HG02870 (cell line): Measurements from ENCODE around the gene NACC1.

ENCODE experiments used
- ATAC-seq: cut with Tn5 transposase; IDR thresholded peaks from one replicate; pipeline ENCODE4 v1.9.1; 2021; ENCODE audit warnings: mild to moderate bottlenecking, moderate library complexity; ENCODE audit not compliant: unreplicated experiment

Gene NACC1

DNA sequence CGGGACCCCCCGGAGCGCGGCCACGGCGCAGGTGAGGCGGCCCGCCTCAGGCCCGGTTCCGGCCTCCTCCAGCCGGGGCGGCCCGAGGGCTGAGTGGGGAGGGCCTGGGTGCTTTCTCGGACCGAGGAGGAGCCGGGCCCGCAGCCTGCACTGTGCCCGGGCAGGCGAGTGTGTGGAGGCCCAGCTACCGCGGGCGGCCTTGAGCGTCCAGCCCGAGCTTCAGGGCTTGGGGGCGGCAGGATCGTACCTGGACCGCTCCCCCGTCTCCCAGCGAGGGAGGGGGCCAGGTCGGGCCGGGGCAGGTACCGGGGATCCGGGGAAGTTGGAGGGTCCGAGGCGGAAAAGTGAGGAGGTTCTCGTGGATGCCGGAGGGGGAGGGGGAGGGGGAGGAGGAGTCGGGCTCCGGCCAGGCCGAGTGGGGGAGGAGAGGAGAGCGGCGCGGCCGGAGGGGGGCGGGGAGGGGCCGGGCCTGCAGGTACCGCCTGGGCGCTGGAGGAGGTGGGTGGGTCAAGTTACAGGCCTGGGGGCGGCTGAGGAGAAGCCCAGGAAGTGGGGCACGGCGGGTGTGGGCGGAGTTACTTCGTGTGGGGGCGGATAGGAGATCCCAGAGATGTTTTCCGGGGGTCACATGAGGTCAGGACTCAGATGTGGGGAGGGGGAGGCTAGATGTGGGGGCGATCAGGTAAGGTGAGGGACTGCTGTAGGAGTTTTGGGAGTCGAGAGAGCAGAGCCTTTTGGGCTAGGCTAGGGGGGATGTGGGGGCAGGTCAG lies 545 bp downstream of the NACC1 start:
- ATAC-seq = no peak

DNA sequence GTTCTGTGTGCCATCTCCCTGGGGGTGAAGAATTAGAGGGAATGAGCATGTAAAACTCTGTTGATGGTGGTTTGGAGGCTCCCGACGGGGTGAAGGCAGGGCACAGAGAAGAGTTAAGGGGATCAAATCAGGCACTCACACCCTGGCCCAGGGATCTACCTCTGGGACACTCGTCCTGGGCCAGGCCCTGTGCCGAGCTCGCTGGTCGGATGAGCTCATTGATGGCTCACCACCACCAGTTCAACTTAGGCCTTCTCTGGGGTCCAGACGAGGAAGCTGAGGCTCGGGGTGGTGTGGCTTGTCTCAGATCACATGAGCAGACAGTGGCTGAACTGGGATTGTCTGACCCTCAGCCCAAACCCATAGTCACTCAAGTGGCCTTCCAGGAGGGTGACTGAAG lies 1.6 kb downstream of the NACC1 start:
- ATAC-seq = no peak

DNA sequence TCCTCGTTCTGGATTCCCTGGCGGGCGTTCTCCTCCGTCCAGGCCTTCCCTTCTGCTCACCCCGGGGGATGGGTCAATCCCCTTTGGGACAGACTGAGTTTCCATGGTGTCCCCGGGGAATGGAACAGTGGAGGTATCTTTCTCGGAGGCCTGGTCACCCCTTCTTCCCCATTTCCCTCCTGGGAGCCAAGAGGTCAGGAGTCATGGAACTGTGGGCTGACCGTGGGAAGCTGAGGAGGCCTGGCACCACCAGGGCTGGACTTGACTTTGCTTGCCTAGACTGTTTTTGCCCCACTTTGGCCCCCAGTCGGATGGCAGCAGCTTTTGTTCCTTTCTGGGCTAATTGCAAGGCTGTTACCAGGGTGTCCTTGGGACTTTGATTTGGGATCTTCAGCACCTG lies 2.0 kb downstream of the NACC1 start:
- no peak for ATAC-seq

DNA sequence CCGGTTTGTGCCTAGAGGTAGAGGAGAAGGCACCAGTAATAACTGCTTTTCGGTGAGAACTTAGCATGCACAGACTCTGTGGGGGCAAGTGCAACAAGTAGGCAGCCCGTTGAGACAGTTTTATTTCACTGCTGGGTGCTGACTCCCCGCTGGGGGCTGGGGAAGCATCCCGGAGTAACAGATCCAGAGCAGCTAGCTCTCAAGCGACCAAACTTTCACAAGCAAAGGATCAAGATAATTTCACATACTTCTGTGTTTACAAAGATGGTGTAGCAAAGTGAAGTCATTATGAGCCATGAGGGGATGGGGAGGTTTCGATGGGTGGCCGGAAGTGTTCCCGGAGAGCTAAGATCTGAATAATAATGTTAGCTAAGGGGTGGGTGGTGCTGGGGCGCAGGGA lies 2.8 kb downstream of the NACC1 start:
- no peak for ATAC-seq

DNA sequence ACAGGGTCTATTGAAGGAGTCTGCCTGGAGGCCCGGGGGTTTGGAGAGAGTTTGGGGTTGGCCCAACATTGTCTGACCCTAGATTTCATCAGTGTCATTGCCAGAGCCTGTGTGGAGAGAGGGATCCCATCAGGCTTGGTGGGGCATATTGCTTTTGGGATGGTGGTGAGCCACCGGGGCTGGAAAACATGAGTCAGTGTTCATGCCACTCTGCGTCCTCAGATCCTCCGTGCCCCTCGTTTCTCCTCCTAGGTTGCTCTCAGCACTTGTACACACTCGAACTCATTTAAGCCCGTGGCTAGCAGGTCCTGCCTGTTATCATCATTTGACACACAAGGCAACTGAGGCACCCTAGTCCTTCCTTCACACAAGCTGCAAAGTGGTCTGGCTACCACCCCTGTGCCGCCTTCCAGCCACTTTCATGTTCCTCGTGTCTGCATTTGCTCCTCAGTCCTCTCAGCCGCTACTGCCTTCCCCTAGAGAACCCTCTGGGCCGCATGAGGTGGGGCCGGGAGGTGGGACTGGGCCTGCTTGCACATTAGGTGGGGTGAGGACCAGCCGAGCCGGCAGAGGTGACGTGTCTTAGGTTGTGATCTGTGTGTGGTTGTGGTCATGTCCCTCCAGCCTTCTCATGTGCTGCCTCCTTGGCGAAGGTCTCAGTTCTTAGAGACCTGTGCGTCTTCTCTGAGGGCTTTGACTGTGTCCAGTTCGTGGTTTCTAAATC lies 3.6 kb downstream of the NACC1 start:
- ATAC-seq = no peak

DNA sequence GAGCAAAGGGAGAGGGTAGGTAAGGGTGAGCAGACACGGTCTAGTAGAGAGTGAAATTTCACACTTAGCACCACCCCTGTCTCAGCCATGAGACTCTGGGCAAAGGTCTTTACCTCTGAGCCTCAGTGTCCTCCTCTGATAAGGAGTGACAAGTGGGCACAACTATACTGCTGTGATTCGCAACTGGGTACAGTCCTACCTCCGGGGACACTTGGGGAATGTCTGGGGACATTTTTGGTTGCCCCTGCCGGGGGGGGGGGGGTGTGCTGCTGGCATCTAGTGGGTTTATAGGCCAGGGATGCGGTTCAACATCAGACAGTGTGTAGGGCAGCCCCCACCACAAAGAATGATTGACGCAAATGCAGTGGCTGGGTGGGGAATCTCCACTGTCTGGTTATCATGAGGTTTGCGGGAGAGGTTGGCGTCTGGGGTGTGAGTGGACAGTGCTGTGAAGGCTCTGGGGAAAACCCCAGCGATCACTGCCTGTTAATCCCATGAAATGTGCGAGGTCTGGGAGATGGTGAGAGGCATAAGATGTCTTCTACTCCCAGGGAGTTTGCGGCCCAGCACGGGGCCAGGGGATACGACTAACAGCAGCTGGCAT lies 4.3 kb downstream of the NACC1 start:
- ATAC-seq = no peak

DNA sequence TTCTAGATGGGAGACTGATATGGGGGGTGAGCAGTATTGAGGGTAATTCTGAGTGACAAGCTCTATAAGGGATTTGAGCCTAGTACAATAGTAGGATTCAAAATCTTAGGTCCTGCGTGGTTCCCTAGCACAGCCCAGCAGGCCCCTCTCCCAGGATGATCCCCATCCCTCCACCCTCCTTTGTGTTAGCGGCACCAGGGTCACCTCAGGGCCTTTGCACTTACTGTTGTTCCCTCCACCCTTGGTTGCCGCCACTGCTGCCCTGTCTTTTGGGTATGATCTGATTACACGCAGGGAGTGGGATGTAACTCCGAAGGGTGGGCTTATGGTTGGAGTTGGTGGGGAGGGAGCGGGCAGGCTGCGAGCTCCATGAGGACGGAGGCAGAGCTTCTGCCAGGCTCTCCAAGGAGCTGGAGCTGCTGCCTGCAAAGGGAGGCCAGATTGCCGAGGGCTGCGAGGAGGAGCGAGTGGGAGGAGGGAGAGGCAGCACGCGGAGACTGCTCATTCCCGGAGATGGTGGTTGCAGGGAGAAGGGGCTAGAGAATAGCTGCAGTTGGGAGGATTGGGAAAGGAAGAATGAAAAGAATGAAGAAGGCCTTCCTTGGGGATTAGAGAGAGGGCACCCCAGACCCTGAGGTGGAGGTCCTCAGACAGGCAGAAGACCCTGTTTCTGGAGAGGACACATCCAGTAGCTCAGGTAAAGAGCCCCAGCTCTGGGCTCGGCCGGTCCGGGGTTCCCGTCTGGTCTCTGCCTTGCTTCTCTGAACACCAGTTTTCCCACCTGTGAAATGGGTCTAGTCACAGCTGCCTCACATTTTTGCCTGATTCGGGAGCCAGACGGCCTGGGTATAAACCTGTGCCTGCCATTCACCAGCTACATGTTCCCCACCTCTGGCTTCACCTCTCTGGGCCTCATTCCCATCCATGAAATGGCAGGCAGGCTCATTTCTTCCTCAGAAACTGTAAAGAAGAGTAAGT lies 5.2 kb downstream of the NACC1 start:
- ATAC-seq = no peak

DNA sequence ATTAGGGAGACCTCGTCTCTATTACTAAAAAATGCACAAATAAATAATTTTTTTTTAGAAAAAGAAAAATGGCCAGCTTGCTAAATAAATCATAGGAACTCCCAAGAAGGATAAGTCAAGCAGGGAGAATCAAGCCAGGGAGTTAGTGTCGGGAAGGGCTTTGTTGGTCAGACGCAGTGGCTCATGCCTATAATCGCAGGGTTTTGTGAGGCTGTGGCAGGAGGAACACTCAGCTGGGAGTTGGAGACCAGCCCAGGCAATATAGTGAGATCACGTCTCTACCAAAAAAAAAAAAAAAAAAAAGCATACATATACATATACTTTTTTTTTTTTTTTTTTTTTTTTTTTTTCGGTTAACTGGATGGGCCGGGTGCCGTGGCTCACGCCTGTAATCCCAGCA lies 9.0 kb downstream of the NACC1 start:
- no peak for ATAC-seq

DNA sequence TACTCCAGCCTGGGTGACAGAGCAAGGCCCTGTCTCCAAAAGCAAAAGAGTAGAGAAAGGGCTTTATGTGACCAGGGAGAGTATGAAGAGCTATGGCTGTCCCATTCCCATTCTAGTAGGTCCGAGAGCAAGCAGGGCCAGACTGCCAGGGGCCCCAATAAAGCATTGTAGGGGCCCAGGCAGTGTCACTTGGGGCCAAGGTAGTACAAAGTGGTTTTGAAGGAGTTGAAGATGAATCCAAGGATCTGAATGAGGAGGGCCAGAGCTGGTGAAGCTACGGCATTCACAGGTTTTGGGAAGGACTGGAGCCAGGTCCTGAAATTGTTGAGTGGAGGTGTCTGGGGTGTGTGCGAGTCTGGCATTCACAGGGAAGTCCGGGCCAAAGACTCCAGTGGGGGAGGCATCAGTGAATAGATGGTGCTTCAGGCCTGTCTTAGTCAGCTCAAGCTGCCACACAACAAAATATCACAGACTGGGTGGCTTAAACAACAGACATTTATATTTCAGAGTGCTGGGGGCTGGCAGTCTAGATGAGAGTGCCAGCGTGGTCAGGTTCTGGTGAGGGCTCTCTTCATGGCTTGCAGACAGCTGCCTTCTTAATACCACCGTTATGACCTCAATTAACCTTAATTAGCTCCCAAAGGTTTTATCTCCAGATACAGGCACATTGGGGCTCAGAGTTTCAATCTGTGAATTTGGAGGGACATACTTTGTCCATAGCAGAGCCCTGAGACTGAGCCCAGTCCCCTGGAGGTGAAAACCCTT lies 9.9 kb downstream of the NACC1 start:
- no peak for ATAC-seq

DNA sequence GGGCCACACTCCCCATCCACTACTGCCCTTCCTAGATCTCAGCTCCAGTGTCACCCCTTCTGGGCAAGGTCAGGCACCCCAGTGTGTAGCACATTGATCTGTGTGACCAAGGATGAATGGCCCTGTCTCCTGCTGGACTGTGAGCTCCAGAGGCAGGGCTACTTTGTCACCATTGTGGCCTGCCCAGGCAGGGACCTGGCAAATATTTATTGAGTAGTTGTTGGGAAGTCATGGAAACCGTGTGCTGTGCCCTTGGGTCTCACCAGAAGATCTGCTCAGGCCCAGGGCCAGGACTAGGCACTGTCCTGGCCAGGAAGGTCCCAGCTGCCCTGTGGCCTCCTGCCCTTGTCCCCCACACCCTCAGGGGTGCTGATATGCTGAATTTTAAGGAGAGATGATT lies 10.5 kb downstream of the NACC1 start:
- ATAC-seq = no peak

DNA sequence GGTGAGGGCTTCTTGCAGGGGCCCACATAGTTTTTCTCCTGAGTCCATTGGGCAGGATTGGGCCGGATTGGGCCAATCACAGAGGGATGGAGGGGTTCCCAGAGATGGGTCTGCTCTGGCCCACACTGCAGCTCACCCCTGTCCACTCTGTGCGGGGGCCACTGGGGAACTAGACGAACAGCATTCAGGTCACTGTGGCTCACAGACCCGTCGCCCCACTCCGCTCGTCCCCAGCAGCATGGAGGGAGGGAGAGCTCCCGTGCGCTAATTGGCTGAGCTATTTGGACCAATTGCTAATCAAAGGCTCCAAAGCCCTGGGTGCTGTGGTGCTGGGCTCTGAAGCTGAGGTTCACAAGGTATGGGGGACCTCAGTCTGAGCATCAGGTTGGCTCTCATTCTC lies 11.3 kb downstream of the NACC1 start:
- ATAC-seq = no peak

DNA sequence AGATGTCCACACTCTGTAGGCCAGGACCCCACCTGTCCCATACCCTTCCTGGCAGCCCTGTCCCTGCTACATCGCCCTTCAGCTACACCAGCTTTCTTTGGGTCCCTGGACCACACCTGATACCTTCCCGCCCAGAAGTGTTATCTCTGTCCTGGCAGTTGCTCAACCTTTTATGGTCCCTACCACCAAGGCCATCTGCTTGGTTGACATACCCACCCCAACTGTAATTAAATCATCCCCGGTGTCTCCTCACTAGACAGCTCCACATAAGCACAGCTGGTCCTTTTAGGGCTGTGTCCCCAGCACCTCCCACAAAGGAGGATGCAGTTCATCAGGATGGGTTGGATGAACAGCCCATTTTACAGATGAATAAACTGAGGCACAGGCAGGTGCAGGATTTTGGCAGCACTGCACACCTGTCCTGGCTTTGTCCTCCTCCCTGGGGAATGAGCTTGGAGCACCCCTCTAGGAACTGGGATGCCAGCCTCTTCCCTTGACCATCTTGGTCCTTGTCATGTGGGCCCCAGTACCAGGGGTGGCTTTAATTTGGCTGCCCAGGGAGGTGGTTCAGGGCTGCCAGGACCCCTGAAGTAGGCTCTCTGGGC lies 12.9 kb downstream of the NACC1 start:
- ATAC-seq = no peak

DNA sequence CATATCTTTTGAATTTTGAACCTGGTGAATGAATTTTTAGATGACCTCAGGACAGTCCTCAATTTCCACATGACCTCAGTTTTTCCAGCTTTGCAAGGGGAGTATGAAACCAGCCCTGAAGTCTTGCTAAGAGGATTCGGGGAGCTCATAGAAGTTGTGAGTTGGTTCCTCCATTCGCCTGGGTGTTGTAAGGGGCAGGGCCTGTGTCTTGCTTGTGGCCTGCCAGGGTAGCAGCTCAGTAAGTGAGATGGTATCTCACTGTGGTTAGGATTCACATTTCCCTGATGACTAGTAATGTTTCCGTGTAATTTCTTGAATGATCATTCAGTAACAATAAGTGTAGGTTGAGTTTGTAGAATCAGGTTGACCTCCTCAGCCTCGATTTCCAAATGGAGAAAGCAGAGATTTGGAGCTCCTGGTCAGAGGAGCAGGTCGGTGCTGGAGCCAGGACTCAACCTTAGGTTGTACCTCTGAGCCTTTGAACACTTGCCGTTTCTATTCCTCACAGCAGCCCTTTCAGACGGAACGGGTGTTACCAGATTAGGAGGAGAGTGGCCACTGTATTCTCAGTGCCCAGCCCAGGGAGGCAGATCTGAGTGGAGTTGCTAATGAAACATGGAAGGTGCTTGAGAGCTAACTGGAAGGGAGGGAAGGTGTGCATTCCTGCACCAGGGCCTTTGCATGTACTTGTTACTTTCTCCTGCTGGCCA lies 14.6 kb downstream of the NACC1 start:
- ATAC-seq = no peak

DNA sequence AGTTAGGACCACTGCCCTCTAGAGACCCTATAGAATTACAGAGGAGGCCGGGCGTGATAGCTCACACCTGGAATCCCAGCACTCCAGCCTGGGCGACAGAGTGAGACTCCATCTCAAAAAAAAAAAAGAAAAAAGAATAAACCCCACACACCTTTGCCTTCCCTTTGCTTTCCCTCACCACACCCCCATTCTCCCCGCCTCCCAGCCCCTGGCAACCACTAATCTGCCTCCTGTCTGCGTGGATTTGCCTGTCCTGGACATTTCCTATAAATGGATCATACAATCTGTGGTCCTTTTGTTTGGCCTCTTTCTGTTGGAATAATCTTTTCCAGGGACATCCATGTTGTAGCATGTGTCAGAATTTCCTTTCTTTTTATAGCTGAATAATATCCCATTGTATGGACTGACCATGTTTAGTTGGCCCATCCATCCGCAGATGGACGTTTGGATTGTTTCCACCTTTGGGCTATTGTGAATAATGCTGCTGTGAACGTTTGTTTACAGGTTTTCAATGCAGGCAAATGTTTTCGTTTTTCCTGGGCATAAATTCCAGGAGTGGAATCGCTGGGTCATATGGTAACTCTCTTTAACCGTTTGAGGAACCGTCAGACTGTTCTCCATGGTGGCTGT lies 15.3 kb downstream of the NACC1 start:
- ATAC-seq = no peak

DNA sequence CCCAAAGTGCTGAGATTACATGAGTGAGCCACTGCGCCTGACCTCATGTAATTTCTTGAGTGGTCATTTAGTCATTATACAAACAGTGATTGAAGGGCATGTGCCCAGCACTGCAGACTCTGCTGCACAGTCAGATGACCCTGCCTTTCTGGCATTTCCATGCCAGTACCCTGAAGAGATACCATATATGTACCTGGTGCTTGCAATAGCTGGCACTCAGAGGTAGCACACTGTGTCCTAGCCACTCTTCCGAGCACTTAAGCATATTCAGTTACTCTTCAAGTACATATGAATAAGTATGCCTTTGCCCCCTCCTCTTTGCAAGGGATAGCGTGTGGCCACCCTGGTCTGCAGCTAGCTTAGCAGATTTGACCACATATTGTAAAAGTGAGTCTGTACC lies 16.6 kb downstream of the NACC1 start:
- no peak for ATAC-seq

DNA sequence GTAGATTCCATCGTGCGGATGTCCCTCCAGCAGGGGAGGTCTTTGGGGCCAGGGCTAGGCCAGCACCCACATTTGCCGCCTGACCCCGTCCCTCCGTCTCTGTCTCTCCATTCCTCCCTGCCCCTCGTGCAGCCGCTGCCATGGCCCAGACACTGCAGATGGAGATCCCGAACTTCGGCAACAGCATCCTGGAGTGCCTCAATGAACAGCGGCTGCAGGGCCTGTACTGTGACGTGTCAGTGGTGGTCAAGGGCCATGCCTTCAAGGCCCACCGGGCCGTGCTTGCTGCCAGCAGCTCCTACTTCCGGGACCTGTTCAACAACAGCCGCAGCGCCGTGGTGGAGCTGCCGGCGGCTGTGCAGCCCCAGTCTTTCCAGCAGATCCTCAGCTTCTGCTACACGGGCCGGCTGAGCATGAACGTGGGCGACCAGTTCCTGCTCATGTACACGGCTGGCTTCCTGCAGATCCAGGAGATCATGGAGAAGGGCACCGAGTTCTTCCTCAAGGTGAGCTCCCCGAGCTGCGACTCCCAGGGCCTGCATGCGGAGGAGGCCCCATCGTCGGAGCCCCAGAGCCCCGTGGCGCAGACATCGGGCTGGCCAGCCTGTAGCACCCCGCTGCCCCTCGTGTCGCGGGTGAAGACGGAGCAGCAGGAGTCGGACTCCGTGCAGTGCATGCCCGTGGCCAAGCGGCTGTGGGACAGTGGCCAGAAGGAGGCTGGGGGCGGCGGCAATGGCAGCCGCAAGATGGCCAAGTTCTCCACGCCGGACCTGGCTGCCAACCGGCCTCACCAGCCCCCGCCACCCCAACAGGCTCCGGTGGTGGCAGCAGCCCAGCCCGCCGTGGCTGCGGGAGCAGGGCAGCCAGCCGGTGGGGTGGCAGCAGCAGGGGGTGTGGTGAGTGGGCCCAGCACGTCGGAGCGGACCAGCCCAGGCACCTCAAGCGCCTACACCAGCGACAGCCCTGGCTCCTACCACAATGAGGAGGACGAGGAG lies 17.3 kb downstream of the NACC1 start:
- no peak for ATAC-seq

DNA sequence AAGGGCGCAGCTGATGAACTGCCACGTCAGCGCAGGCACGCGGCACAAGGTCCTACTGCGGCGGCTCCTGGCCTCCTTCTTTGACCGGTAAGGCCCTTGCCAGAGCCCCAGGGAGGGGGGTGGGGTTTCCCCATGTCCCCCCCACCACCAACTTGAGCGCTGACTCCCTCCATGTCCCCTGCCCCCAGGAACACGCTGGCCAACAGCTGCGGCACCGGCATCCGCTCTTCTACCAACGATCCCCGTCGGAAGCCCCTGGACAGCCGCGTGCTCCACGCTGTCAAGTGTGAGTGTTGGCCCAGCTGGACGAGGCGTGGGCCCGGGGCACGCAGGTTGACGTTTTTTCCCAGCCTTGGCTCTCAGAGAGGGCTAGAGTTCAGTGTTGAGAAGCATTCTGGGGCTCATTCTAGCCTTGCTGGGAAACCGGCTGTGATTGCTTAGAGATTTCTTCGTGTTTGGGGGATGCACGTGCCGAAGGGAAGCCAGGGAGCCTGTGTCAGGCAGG lies 19.3 kb downstream of the NACC1 start:
- ATAC-seq = no peak
